Umbilical cord (tissue), 2 donors: ENCODE data around the gene FZD10. TPM values are rescaled to one million over a fixed set of nuclear protein-coding genes. Genes with fewer than 3 reads are reported as not detected.

Experiments
- DNase-seq: peaks from one replicate; pipeline ENCODE4 v3.0.0-alpha.2; 2015; ENCODE audit warnings: low spot score
- total RNA-seq: library from RNA; depleted of rRNA; stranded (reverse); fragments of >200 nt; gene quantifications from one replicate; pipeline ENCODE4 v1.2.3, GENCODE V29; 2014; ENCODE audit warnings: low replicate concordance; ENCODE audit not compliant: insufficient read depth

The FZD10 gene
- total RNA-seq, 1 donor from 2014 or later: 1.7 TPM

DNA sequence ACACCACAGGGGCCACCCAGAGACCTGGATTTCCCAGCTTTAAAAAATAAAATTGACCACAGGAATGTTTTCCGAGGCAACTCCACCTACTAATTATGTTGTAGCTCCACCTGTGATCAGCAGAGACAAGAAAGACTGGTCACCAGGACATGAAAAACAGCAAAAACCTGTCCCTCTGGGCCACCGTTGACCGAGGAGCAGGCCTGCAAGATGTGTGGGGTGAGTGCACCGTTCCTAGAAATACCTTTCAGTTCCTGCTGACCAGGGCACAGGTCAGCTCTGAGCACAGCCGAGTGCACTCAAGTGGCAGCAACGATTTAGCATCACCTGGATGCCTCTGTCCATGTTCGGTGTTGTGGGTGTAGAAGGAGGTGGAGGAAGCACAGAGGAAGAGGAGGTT is 16.9 kb downstream of the FZD10 start:
- DNase-seq: no peak

DNA sequence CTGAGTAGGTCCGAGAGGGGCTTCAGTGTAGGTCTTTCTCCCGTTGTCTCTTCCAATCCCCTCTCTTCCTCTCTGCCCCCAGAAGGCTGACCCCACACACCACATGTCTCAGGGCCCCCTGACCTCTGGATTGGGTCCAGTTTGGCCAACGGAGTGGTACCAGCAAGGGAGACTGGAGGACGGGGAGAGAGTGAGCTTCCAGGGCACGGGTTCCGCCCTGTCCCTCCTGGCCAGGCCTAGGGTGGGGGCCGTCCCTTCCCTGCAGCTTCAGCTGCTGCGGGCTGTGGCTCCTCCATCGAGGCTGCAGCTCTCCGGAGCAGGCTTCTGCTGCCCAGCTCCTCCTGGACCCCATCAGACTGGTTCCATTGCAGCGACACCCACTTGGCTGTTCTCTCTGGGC is 17.4 kb downstream of the FZD10 start:
- DNase-seq: no peak

DNA sequence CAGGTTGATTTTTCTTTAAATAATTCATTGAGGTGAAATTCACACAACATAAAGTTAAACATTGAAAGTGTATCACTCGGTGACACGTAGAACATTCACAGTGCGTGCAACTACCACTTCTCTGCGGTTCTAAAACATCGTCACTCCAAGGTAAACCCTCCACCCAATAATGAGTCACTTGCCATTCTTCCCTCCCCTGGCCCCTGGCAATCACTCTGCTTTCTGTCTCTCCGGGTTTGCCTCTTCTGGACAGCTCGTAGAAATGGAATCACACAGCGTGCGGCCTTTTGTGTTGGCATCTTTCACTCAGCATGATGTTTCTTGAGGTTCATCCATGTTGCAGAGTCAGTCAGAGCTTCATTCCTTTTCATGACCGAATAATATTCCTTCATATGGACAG is 18.9 kb downstream of the FZD10 start:
- no peak for DNase-seq

DNA sequence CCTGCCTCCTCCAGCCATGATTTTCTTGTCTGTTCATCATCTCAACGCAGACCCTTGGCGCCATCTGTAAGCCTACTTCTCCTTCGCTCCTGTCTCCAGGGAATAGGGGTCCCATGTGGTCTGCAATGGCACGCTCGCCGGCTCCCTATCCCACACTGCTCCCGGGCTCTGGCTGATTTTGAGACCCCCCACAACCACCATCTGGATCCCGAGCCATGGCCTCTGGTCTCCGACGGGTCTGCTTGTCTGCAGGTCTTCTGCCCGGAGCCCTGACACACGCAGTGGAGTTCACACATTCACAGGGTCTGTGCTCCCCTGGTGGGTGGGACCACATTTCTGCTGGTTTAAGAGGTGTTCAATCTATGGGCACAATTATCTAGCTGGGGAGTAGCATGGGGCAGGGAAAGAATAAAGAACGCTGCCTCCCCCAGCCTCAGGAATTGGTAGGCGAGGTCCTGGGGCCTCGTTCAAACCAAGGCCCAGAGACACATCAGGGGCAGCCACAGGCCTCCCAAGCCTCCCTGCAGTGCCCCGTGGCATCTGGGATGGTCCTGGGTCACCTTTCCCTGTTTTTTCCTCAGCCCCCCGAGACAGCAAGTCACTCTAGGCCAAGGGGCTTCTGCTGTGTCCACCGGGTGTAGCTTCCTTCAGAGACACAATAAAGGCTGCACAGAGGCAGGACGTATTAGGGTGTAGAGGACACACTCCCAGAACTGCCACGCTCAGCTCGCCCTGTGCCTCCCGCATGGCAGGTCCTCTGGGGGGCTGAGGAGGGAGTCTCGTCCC is 21.5 kb downstream of the FZD10 start:
- DNase-seq: no peak

- DNase-seq: no peak
These were observed 22.3 kb downstream of the FZD10 start for GRCh38 chr12:130184404-130185090.

- DNase-seq: no peak
These were observed 23.5 kb downstream of the FZD10 start for GRCh38 chr12:130185455-130186391.

- no peak for DNase-seq
These were observed 24.5 kb downstream of the FZD10 start for GRCh38 chr12:130186651-130187268.

GRCh38 chr12:130192642-130193345 is 30.5 kb downstream of the FZD10 start:
- DNase-seq: no peak

DNA sequence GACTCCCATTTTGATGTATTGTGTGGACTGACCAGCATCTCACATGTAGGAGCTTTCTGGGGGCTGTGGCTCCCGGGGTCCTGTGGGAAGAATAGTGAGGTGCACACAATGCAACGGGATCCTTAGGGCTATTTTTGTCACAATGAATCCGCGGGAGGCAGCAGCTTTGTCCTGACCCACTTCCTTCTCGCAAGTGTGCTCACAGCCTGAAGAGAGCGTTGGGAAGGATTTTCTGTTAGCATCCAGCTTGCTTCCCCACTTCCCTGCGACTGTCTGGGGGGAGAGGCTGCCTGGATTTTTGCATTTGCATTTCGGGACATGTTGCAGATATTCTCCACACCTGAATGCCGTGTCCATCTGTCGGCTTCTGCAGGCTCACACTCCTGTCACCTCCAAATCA is 31.9 kb downstream of the FZD10 start:
- DNase-seq: no peak

- no peak for DNase-seq
These were observed 33.1 kb downstream of the FZD10 start for GRCh38 chr12:130195369-130195768.

DNA sequence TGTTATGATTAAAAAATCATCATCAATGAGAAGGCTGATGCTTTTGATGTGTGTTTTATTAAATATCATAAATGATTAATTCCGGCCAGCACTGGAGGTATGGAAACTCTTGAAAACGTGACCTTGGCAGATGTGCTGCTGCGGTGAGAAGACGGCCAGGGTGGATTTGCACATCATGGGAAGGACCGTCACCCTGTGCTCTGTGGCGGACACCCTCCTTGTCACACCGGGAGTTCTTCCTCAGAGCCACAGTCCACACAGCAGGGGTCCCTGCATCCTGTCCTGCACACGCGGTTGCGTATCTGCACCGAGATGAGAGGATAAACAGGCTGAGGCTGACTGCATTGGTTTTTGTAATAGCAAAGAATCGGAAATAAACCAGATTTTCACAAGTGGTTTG is 33.5 kb downstream of the FZD10 start:
- no peak for DNase-seq

GRCh38 chr12:130196827-130197226 is 34.6 kb downstream of the FZD10 start:
- DNase-seq: no peak

DNA sequence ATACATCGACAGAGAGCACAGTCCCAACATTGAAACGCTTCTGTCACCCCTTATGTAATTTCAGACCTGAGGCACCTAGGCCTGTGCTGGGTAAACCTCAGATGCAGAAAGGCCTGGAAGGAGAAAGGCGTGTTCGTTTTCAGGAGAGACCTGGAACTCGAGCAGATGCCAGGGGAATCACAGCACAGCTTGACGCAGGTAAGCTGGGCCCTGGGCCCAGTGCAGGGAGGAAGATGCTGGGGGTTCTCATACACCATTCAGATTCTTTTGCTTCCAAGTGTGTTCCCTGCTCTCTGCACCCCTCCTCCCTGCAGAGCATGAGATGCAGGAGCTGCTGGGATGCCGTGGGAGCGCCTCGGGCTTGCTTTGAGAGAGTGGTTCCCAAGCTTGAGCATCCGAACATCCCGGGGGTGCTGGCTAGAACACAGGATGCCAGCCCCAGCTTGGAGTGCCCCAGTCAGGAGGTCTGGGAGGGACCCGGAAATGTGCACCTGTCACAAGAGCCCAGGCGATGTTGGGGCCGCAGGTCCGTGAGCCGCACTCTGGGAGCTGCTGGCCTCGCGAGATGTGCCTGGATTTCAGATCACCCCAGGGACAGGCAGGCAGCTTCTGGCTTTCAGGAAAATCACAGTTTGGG is 35.9 kb downstream of the FZD10 start:
- DNase-seq: no peak

GRCh38 chr12:130198663-130199060 is 36.4 kb downstream of the FZD10 start:
- no peak for DNase-seq

- peak; percentile 67 for DNase-seq
These were observed 37.5 kb downstream of the FZD10 start for GRCh38 chr12:130199581-130200390.

GRCh38 chr12:130200445-130200844 is 38.2 kb downstream of the FZD10 start:
- DNase-seq: no peak

DNA sequence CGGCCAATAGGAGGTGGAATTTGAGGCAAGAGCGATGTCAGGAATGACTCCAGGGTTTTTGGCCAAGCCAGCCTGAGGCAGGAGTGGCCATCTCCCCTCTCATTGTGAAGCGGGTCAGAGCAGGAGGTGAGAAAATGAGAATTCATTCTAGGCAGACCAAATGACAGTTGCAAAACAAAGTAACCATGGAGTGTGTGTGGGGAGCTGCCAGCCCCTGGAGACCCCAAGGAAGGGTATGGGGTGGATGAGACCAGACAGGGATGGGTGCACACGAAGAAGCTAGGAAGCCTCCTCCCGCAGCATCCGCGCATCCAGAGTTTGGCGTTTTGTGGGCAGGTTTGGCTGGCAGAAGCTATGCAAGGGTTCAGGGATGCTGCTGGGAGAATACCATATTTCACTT is 38.8 kb downstream of the FZD10 start:
- DNase-seq: no peak

DNA sequence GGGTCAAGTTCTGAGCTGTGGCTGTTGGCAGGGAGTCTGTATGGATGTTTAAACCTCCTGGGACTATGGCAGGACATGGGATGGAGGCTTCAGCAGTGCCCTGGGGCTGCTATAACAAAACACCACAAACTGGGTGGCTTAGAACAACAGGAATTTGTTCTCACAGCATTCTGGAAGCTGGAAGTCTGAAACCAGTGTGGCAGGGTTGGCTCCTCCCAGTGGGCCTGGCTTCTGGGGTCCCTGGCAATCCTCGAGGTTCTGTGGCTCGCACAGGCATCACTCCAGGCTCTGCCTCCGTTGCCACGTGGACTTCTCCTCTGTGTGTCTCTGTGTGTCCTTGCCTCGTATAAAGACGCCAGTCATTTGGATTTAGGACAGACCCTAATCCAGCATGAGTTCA is 39.9 kb downstream of the FZD10 start:
- DNase-seq: no peak

DNA sequence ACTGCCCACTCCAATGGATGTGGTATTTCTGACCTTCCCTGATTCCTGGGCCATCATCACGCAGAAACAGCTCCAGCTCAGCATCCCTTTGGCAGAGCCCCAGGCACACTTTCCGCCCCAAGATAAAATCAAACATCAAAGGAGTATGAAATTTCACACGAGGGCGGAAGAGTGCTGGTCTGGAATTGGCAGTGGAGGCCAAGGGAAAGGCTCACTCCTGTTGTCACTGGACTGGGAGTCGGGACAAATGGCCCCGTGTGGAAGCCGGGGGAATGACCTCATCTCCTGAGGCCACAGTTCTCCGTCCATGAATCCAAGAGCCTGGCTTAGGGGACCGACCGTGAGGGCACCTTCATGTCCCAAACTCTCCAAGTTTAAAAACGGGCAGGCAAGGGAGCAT is 40.9 kb downstream of the FZD10 start:
- DNase-seq: peak; percentile 17

DNA sequence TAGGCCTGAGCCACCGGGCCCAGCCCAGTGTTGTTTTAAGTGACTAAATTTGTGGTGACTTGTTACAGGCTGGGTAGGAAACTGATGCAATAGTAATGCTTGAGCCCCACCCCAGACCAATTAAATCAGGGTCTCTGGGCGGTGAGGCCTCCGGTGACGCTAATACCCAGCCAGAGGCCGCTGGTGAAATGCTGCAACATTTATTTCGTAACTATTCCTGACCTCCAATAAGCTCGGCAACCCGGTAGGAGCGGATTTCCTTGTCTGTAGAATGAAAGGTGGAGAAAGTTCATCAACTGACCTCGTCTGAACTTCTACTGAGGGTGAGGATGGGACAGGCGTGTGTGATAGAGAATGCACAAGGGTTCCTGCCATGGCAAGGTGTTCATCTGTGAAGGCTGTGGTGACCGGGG is 42.3 kb downstream of the FZD10 start:
- no peak for DNase-seq
